GM12892 (cell line): ENCODE measurements around the gene LCMT2.

Source experiments
- POLR2A ChIP-seq: IDR thresholded peaks from 2 replicates; pipeline ENCODE4 v1.6.1; 2011; ENCODE audit warnings: low read depth, low read length, control low read depth
- POLR2AphosphoS5 ChIP-seq: IDR thresholded peaks from 2 replicates; pipeline ENCODE4 v1.6.1; 2011; ENCODE audit warnings: low read depth, low read length, control low read depth
- TAF1 ChIP-seq: IDR thresholded peaks from 2 replicates; pipeline ENCODE4 v1.6.1; 2011; ENCODE audit warnings: low read depth, mild to moderate bottlenecking, control low read depth, low read length, borderline replicate concordance

- TF ChIP-seq POLR2AphosphoS5 (no peak), POLR2A (no peak), TAF1 (no peak)
Measured at GRCh38 chr15:43370310-43370974, 40.1 kb upstream of the LCMT2 start.
